Measurements from ENCODE around the gene FLII. TPM values are rescaled to one million over a fixed set of nuclear protein-coding genes. Genes with fewer than 3 reads are reported as not detected.

Gene FLII
- total RNA-seq, 2 experiments from 2014 or later: 155 to 219 TPM

- no peak overlapping the region for H3K27ac ChIP-seq (ENCODE audit: low read depth, low read length, poor library complexity, severe bottlenecking)
- H4K20me1 ChIP-seq (ENCODE audit: insufficient read depth, low read length): no peaks in the 10 kb centered on the region
- H3K4me1 ChIP-seq (ENCODE audit: insufficient read depth, low read length, poor library complexity, severe bottlenecking): no peaks in the 10 kb centered on the region
- no peak overlapping the region for H3K4me2 ChIP-seq (ENCODE audit: low read length)
- no peak for DNase-seq (ENCODE audit: low spot score)
- H3K9me3 ChIP-seq (ENCODE audit: low read length): no peaks in the 10 kb centered on the region
- no peak overlapping the region for H3K4me3 ChIP-seq (ENCODE audit: low read depth, low read length, poor library complexity, severe bottlenecking)
- TF ChIP-seq EZH2phosphoT487 (IDR thresholded peaks at IDR 0.05; ENCODE audit: borderline replicate concordance, low read depth, low read length): no peak
- TF ChIP-seq, protein P1, sequence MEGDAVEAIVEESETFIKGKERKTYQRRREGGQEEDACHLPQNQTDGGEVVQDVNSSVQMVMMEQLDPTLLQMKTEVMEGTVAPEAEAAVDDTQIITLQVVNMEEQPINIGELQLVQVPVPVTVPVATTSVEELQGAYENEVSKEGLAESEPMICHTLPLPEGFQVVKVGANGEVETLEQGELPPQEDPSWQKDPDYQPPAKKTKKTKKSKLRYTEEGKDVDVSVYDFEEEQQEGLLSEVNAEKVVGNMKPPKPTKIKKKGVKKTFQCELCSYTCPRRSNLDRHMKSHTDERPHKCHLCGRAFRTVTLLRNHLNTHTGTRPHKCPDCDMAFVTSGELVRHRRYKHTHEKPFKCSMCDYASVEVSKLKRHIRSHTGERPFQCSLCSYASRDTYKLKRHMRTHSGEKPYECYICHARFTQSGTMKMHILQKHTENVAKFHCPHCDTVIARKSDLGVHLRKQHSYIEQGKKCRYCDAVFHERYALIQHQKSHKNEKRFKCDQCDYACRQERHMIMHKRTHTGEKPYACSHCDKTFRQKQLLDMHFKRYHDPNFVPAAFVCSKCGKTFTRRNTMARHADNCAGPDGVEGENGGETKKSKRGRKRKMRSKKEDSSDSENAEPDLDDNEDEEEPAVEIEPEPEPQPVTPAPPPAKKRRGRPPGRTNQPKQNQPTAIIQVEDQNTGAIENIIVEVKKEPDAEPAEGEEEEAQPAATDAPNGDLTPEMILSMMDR (conservative IDR thresholded peaks at IDR 0.05; ENCODE audit: low read length): no peak
- BruUV-seq (replicated peaks): no TSS peak
- H3K36me3 ChIP-seq (ENCODE audit: insufficient read depth, low read length): peaks cover 86% of the 10 kb centered on the region
- no peaks in the 10 kb centered on the region for H3K9me2 ChIP-seq (ENCODE audit: insufficient read depth, low read length)
- no peaks in the 10 kb centered on the region for H3K79me2 ChIP-seq (ENCODE audit: insufficient read depth, low read depth, low read length)
- intact Hi-C loops (cut with micrococcal nuclease; ENCODE audit: unreplicated experiment): no loop called here
- H2AFZ ChIP-seq (ENCODE audit: low read length): no peak overlapping the region
- POLR2A ChIA-PET: interaction anchor here (0.6 to 0.7 kb wide), 2 partner anchors 12 to 14 kb away, joined by 3 read pairs; no protein-coding TSS in a partner anchor
- CTCF ChIA-PET (ENCODE audit: unreplicated experiment): no interaction called here
These were observed 18.5 kb upstream of the FLII start for GRCh38 chr17:18277076-18277475.

- Histone ChIP-seq H3K4me1 (ENCODE audit: insufficient read depth, low read length, poor library complexity, severe bottlenecking) (no peaks in the 10 kb centered on the region), H3K9me2 (ENCODE audit: insufficient read depth, low read length) (no peaks in the 10 kb centered on the region), H2AFZ (ENCODE audit: low read length) (no peak overlapping the region), H3K79me2 (ENCODE audit: insufficient read depth, low read depth, low read length) (no peaks in the 10 kb centered on the region), H3K36me3 (ENCODE audit: insufficient read depth, low read length) (peaks cover 39% of the 10 kb centered on the region; the same call in 1 of the 2 replicates), H3K9me3 (ENCODE audit: low read length) (no peaks in the 10 kb centered on the region), H3K4me2 (ENCODE audit: low read length) (no peak overlapping the region), H3K27ac (ENCODE audit: low read depth, low read length, poor library complexity, severe bottlenecking) (no peak overlapping the region), H3K4me3 (ENCODE audit: low read depth, low read length, poor library complexity, severe bottlenecking) (no peak overlapping the region), H4K20me1 (ENCODE audit: insufficient read depth, low read length) (no peaks in the 10 kb centered on the region)
- no TSS peak for BruUV-seq (replicated peaks)
- CTCF ChIA-PET (ENCODE audit: unreplicated experiment): interaction anchor here (0.5 kb wide), 1 partner anchor 15 kb away, joined by 3 read pairs; no protein-coding TSS in a partner anchor
- POLR2A ChIA-PET: no interaction called here
- DNase-seq (ENCODE audit: low spot score): no peak
- intact Hi-C loops (cut with micrococcal nuclease; ENCODE audit: unreplicated experiment): no loop called here
- no peak for TF ChIP-seq EZH2phosphoT487 (IDR thresholded peaks at IDR 0.05; ENCODE audit: borderline replicate concordance, low read depth, low read length)
- TF ChIP-seq, protein P1 (conservative IDR thresholded peaks at IDR 0.05; ENCODE audit: low read length): no peak
These were observed 11.8 kb upstream of the FLII start for GRCh38 chr17:18270046-18270931.
